RPMI7951 (cell line): ENCODE results near the gene LMAN1. TPM values are rescaled to one million over a fixed set of nuclear protein-coding genes. Genes with fewer than 3 reads are reported as not detected.
A peak's percentile ranks its signal among the peaks of the same experiment; 100 is the strongest.

Experiments
- DNase-seq: peaks from one replicate; pipeline ENCODE4 v3.0.0-alpha.2; 2012; ENCODE audit warnings: low read depth
- total RNA-seq: library from RNA; depleted of rRNA; stranded (reverse); fragments of >200 nt; shearing (Covaris generic); gene quantifications from 2 replicates; pipeline ENCODE4 v1.2.3, GENCODE V29; 2014; rRNA removed

LMAN1 gene
- total RNA-seq: 112 and 124 TPM in 2 replicates

- DNase-seq: peak; percentile 89
These were observed at the start of gene LMAN1 for GRCh38 chr18:59358712-59359575. Gene LMAN1, minus strand, starts transcription at chr18:59359265. Its CDS starts 21 bp downstream, at chr18:59359244.

GRCh38 chr18:59402432-59403090 is 43.5 kb upstream of the LMAN1 start:
- peak; percentile 79 for DNase-seq

GRCh38 chr18:59400407-59400806 is 41.3 kb upstream of the LMAN1 start:
- DNase-seq: no peak

GRCh38 chr18:59395226-59396175 is 36.4 kb upstream of the LMAN1 start:
- DNase-seq: no peak

- DNase-seq: no peak
These were observed 34.3 kb upstream of the LMAN1 start for GRCh38 chr18:59393381-59393780.

DNA sequence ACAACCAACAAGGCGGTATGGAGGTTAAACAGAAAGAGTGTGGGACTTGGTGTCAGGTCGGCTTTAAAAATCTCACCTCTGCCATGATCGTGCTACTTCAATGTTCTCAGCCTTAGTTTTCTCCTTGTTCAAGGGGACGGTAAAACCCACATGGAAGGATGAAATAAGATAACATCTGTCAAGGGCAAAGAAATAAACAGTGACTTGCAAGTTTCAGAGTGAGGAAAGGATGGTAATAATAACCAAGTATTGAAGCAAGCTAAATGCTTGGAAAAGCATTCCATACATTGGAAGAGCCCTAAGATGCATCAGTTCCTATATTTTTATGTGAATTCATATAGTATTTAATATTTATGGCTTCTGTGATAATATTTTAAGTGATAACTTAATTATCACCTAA is 29.8 kb upstream of the LMAN1 start:
- no peak for DNase-seq

- DNase-seq: no peak
These were observed 28.9 kb upstream of the LMAN1 start for GRCh38 chr18:59387687-59388565.

DNA sequence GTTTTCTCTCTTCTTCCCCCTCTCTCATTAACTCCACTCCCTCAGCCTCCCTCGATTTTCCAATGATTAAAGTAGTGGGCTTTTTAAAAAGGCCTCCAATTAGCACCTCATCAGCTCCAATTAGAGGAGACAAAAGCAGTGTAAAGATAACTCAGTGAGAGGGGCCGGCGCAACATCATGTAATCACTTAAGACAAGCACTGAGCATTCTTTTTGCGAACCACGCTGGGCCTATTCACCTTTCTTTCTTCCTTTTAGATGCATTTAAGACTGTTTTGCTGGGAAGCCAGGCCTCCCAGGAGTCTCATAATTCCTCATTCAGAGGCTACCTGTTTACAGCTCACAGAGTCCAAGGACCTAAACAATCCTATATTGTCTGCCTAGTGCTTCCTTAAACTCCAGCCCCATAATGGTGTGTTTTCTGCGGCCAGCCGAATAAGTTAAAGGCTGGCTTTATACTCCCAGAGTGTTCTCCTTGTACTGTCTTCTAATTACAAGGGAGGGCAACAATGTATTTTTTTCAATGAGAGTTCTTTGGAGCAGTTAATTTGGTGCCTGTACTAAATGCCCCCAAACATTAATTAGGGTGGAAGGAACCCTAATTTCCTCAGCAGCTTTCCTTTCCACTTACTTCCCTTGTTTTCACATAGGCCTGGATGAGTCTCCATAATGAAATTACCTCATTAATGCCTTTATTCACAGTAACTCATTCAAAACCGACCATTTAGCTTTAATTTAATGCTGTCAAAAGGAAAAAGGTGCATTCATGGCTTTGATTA is 28.0 kb upstream of the LMAN1 start:
- DNase-seq: no peak

GRCh38 chr18:59385191-59385590 is 26.1 kb upstream of the LMAN1 start:
- no peak for DNase-seq

- DNase-seq: no peak
These were observed 24.8 kb upstream of the LMAN1 start for GRCh38 chr18:59383851-59384250.

GRCh38 chr18:59382383-59382782 is 23.3 kb upstream of the LMAN1 start:
- DNase-seq: no peak

- DNase-seq: no peak
These were observed 22.9 kb upstream of the LMAN1 start for GRCh38 chr18:59381949-59382348.

DNA sequence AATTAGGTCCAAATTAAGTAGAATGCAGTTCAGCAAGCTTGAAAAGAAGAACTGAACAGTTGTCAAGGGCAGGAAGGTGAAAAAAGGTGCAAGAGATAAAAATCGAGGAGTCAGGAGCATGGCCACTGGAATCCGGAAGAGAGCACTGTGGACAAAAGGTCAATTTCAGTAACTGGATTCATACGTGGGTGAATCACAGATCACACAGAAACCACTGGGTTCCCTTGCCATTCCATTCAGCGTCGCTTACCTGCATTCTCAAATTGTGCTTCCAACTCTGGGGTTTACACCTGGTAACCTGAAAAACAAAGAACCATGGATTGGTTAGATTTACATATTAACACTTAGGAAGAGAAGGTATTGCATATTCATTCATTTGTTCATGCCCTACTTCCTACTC is 21.6 kb upstream of the LMAN1 start:
- DNase-seq: no peak

- DNase-seq: no peak
These were observed 20.9 kb upstream of the LMAN1 start for GRCh38 chr18:59379772-59380522.

- no peak for DNase-seq
These were observed 18.7 kb upstream of the LMAN1 start for GRCh38 chr18:59377613-59378337.

DNA sequence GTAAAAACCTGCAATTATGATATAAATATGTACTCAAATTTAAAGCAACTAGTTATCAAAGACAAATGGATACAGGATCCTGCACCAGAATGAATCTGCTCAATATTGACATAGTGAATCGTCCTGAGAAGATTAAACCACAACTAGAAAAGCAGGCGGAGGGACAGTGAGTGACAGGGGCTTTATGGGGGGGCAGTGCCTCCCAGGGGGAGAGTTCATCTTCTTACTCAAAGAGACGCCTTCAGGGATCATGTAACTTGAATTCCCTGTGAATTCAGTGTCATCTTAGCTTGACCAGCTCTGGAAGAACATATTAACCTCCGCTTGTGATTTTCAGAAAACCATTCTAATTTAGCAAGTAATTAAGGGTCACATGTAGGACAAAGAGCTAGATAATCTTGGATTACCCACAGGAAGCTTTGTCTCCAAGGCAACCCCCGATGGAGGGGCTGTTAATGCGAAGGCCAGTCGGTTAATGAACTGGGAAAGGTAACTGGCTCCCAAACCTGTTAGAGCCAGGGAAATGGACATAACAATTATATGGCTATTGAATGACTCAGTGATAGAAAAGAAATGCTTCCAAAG is 17.4 kb upstream of the LMAN1 start:
- DNase-seq: no peak

- no peak for DNase-seq
These were observed 15.1 kb upstream of the LMAN1 start for GRCh38 chr18:59374128-59374527.

GRCh38 chr18:59372975-59373374 is 13.9 kb upstream of the LMAN1 start:
- no peak for DNase-seq
